HL-60/S4 treated with retinoic acid at 250 ng/mL for 4 days and 3 days (cell line): ENCODE data around the gene CADM1.

ENCODE experiments used
- in situ Hi-C: fragments of 300-500 bp; cut with MboI; formaldehyde crosslinking; loops from 2 replicates; pipeline ENCODE4 v1.7.0; 2022; ENCODE audit warnings: low sequenced_read_pairs

CADM1 gene

DNA sequence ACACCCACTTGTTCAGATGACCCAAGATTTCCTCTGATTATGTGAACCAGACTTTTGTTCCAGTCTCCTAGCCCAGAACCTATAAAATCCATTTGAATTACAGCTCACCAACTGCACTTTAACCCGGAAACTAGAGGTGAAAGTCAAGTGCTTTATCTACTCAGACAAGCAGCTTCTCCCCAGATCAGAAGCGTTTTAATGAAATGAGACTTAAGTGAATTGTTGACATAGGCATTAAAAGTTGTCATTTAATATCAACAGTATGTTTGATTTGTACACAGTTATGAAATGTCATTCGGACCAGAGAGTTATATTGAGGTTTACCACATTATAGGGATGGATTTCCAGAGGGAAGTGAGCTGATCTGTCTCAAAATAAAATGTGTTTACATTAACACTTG is 52.0 kb downstream of the CADM1 start:
- in situ Hi-C loops, result no loop called here

DNA sequence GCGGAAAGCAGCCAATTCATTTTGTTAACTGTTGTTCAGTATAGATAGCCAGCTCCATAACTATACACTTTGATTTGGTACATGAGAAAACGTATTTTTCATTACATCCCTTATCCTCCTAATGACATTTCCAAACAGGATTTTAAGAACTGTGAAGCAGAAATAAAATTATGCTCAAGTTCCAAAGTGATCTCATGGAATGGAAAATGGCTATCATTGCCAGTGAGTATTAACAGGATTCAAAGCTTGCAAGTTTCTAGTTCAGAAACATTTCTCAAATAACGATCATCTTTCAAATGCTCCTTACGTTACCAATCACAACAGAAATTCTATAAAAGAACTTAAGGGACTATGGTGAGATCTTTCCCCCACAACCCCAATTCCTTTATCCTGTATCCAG is 53.7 kb downstream of the CADM1 start:
- in situ Hi-C loops, result no loop called here

DNA sequence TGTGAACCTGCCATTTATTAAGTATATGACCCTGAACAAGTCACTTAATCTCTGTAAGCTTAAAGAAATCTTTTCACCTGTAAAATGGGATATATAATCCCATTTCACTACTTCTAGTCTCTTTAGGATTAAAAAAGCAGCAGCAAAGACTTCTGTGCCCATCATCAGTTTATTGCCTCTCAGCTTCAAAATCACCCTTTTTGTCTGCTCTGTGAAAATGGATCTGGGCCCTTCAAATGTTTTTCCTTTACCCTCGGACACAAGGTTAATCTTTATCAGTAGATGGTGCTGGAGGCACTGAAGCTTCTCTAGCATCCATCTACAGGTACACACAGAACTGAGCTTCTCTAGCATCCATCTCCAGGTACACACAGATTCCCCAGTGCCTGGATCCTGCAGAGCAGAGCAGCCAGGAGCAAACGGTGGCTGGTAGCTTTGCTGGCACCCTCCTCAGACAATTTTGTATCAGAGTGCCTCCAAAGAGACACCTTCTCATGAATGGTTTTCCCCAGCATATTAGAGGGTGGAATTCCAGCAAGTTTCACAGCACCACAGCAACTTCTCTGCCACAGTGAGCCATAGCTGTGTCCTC is 56.8 kb downstream of the CADM1 start:
- in situ Hi-C loops, result no loop called here

DNA sequence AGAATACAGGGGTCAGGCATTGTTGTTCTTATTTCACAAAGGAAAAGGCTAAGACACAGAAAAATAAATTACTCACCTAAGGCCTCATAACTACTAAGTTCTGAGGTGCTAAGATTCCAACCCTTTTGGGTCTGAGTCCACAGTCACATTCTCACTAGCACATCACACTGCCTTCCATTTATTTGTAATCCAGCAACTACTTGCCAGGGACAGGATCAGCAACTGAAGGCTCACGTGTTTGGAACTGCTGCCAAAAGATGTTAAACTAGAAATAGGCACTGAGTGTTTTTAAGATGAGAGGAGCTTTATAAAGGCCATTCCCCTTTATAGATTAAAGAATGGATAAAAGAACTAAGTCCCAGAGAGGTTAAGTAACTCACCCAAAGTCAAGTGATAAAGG is 58.0 kb downstream of the CADM1 start:
- in situ Hi-C loops, result no loop called here

DNA sequence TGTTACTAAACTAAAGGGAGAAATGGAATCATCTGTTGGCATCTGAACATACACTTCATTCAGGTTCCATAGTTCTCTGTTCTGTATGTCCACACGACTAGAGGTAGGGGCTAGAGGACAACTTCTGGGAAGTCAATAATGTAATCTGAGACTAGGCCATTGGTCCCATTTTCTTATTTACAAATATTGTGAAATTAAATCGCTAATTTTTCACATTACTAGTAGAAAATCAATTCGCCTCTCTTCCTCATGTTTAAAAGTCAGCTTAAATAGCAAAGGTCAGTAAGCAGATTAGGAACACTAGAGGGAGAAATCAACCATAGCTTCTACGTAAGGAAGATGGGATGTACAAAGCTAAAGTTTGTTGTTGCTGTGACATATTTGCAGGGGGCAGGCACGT is 59.7 kb downstream of the CADM1 start:
- in situ Hi-C loops, result no loop called here

DNA sequence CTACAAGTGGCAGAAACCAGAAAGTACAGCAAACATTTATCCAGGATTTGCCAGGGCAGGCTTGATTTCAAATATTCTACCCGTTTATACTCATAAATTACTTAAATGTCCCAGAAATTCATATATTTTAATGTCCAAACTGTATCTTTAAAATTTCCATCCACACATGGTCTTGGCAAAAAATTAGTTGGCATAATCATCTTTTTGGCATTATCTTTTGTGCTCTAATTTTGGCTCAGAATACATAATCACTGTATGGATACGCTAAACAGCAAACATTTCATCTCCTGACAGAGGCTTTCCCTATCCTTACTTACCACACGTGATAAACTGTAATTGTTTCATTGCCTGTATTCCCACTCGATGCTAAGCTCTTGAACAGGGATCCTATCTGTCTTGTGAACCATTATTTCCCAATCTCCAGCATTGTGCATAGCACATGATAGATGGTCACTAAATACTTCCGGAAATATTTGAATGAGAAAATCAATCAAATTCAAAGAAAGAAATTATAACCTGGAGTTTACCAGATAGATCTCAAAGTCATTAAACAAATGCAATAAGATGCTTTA is 64.2 kb downstream of the CADM1 start:
- in situ Hi-C loops, result no loop called here

DNA sequence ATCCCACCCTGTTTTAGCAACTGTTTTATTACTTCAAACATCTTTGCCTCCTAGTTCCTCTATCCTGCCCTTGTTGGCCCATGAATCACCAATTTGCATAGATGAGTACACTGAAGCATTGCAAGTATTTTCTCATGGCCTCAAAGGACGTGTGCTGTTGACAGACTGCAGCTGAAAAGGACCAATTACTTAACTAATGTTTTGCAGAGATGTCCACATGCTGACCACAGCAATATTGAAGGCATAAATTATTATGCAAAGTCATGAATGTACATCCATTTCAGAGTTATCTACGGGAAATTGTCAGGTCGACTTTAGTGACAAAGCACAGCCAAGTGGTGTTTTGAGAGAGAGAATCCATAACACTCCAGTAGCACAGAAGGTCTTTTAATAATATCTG is 64.8 kb downstream of the CADM1 start:
- in situ Hi-C loops, result no loop called here

DNA sequence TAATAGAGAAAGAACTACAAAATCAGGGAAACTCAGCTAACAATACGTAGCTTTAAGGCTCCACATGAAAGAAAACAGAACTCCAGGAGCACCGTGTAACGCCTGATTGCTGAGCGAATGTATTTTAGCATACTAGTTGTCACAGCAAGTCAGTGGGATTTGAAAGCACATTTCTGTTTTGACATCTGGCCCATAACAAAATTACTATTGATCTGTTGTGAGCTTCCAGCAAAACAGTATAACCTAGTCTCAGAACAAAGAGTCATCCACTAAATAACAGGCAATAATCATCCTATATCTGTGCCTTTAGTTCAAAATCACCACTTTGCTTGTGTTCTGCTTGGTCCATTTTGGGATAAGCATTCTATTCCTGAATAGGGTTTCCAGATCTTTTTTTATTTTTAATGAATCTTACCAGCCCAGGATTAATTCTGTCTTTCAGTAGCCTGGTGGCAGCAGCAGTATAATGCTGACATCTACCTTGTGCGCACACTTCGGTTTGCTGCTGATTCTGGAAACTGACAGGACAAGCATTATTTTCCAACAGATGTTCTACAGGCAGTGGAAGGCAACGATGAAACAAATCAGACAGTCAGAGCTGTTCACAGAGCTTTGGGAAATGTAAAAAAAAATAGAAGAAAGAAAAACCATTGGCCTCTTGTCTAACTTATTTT is 66.2 kb downstream of the CADM1 start:
- in situ Hi-C loops, result no loop called here

DNA sequence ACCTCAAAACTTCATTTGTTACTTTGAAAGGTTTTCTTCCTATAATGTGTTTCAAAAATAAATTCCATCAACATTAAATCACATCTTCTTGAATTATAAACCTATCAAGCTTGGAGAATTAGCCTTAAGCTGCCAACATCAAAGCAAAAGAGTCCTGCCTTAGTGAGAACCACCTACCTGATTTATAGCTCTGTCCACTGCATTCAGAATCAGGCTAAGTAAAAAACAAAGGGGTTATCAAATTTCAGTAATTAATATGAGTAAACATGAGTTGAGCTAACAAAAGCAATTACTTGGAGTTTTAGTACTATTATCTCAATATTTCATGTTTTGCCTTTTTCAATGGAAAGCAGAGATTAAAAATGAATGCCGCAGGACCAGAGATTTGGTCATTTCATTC is 73.9 kb downstream of the CADM1 start:
- in situ Hi-C loops, result no loop called here

DNA sequence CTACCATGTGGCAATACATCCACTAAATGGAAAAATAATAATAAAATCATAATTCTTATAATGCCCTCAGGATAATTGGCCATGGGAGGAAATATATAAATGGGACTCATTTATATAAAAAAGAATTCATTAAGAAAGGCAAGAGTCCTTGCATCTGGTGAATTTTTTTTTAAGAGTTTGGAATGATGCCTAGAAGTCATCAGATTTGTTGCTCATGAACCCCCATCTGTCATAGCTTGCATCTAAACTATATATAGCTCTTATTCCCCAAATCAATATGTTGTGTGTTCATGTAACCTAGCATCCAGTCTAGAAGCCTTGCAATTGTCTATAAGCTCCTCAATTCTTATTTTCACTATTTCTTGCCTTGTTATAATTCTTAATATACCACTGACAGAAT is 75.9 kb downstream of the CADM1 start:
- in situ Hi-C loops, result no loop called here

DNA sequence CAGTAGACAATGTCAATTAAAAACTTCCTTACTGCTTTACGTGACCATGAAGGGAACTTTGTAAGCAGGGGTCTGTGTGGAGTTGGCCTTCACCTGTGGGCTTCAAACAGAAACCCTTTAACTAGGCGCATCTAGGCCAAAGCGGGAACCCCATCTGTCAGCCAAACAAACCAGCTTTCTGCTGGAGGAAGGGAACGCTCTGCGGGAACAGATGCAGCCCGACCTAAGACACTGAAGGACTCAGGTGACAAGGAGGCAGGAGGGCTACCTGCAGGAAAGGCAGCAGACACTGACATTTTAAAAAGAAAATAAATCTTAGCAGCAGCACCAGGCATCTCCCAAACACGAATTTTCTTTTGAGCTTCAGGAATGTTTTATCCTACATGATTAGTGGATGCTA is 78.4 kb downstream of the CADM1 start:
- in situ Hi-C loops, result no loop called here

DNA sequence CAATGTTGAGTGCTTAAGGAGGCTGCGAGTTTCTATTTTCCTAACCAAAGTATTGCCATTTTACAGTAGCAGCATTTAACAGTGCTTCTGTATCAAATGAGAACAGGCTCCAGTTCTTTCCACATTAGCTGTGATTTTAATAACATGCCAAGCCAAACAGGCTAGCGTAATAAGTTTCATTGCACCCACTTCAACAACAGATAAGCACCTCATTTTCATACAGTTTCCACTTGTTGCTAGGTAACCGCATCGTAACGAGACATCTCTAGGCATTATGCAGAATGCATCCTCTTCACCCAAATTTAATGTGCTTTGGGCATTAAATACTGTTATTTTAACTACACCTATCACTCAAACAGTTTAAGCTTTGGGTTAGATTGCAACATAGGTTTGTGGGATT is 79.0 kb downstream of the CADM1 start:
- in situ Hi-C loops, result no loop called here

DNA sequence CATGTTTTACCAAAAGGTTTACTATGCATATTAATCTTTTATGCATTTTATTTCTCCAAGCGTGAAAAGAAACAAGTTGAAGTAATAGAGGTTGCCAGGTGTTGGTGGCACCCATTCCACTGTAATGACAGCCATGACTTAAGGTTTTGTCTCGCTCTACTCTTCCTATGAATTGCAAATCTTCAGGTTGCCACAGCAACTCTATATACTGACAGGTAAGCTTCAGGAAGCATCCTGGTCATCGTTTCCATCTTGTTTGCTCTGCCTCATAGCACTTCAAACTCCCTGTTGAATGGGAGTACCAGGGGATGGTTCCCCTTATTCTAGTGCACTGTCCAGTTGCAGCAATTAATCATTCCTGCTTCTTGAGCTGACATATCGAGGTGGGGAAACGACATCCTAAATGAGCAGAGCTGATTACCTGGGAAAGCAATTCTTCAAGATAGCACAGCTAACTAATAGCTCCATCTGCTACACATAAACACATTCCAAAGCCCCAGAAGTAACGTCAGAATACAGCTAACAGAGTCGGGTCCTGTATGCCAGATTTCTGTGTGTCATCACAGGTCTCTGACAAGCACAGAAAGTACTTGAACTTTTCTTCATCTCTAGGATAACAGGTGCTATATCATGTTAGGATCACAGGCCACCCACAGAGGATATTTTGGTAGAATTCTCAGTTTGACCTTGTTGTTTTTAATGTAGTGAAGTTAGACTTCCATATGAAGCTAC is 80.3 kb downstream of the CADM1 start:
- in situ Hi-C loops, result no loop called here

DNA sequence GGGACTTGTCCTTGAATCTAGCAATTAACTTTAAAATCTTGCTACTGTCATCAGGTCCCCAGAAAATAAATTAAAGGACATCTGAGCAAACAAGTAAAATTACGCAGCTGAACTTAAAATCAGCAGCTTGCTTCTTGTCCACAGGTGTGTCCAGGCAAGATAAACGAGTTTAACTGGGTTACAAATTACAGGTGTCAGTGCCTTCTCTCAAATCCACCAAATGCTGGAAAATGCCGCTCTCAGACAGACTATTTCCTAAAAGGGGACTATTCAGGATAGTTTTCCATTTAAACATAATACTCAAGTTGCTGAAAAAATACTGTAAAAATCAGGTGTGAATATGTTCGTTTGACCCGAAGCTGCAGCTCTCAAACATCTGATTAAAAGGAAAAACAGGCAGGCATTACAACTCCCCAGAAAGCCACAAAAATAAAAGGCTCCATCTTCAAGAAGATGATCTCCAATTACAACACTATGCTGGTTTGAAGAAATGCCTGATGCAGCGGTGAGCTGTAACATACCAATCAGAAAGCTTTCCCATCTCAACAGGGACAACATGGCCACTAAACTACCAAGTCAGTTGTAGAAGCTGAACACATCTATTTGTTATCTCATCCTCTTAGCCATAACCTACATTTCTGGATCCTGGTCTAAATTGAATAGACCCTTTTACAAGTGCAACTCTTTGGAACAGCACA is 82.1 kb downstream of the CADM1 start:
- in situ Hi-C loops, result no loop called here

DNA sequence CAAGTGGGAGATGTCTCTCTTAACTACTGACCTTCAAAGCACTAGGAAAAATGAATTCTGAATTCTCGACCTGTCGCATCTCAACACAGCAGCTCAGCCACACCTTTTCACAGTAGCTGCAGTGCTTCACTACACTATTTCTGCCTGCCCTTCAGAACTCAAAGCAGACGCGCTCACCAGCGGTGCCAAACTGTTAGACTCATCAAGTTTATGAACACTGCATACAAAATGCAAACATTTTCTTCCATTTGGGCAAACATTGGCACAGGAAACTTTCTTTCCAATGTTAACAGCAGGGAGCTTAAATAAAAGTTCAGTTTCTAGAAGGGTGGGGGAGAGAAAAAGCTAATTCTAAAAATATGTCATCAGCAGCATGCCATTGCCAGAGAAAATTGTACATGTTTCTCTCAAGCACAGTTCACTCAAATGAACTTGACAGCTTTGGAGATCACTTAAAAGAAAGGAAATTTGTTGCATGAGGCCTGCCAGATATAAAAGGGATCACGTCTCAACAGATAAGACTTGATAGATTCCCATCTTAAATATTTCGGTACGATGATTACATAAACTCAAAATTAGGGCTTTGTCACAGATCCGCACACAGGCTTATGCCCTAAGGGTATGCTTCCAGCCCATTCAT is 82.7 kb downstream of the CADM1 start:
- in situ Hi-C loops, result no loop called here

DNA sequence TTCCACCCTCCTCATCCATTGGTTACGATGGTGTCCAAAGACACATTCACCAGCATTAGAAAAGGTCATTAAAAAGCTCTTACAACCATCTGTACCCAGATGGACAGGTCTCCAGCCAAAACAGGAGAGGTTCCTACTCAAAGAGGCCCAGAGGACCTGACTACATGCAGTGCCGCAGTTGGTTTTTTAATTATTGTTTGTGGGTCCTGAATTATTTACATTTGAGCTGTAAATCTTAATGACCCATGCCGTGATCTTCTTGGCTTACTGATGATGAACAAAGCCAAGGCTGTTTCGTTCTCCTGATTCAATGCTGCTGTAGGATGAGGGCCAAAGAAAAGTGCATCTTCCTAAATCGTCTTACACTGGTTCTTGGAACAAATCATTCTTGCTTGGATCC is 83.7 kb downstream of the CADM1 start:
- in situ Hi-C loops, result no loop called here

DNA sequence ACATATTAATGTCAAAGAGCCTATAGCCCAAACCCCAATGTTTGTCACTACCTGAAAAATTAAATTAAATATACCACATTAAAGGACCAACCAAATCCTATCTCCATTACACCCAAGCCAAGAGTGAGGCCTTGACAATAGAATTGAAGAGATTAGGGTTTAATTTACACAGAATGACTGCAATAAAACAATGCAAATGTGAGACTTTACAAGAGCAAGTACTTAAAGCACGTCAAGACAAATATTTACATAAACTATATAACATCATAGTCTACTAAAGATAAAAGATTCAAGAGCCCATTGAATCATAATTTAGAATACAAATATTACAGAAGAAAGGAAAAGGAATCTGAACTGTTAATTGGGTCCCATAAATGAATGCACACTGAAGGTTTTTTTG is 85.6 kb downstream of the CADM1 start:
- in situ Hi-C loops, result no loop called here

DNA sequence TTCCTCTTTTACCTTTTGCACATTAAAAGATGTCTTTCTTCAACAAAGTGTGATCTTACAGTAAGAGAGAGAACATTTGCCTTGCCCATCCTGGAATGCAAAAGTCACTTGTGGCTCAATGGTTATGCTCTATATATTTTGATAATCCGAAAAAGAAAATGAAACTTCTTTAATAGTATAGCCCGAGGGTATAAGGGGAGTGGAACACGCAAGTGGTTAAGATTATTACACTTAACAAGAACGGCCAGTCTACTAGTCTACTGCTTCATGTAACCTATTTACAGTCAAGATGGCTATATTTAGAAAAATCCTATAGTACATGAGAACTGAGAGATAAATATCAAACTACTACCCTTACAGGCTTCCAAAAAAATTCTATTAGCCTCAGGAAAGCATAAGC is 86.1 kb downstream of the CADM1 start:
- in situ Hi-C loops, result no loop called here

DNA sequence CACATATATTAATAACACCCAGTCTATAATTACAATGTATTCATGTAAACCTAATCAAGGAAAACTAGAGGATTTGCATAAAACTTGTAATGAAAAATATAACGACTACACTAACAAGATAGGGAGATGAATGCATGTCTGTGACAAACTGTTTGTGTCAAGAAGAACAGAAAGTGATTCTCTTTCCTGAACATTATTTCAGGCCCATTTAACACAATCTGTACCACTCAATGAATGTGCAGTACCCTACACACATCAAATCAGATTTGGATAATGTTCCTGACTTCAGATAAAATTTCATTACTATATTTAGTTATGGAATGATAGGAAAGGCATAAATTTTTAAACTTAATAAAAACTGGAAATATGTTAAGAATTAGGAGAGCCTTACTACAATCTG is 93.1 kb downstream of the CADM1 start:
- in situ Hi-C loops, result no loop called here

DNA sequence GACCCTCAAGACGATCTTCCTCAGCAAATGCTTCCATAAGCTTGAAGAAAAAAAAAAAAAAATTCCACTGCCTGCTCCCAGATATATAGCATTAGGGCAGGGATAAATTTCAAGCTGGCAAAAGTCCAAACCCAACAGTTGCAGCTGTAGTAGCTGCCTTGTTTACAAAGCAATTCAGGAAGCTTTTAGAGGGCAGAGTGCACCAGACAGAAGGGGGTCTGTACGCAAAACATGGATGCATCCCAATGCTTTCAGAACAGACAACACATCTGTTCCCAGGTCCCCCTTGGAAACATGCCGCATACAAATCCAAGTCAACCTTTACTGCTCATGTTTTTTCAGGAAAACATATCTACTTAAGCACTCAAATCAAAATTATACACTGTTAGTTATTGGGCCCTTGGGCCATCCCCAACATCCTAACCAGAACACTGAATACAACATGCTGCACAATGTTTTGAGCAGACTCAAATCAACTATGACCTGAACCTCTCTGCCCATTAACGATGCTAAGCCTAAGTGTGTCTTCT is 94.5 kb downstream of the CADM1 start:
- in situ Hi-C loops, result no loop called here
